ENCODE measurements around the gene GPSM1. TPM values are rescaled to one million over a fixed set of nuclear protein-coding genes. Genes with fewer than 3 reads are reported as not detected.

Gene GPSM1
- total RNA-seq, 1 experiment from 2014 or later: 26.9 TPM

DNA sequence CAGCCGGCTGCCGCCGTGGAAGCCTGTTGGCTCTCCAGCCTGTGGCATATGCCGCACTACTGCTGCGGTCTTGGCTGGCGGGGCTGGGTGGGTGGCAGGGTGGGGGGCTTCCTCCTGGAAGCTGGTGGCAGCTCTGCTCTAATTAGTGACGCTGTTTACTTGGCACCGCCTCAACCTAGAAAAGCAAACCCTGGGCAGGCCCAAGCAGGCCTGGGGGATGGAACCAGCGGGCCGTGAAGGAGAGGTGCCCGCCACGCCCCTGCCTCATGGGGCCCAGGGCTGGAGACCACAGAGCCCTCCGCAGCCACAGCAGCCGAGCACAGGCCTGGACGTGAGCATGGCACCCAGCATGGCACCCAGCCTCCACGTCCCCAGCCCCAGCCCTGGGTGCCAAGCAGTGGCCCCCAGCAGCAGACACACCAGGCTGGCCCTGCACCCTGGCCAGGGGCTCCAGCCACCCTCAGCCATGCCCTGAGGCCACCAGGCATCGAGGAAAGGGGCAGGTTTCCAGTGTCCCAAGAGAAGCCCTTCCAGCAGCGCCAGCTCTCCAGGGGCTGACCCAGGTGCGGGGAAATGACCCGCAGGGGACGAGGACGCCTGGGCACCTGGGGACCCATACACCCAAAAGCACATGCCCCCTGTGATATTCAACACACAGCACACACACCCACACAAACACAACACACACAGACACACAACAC lies 18.1 kb upstream of the GPSM1 start:
- no peaks in the 10 kb centered on the region for H3K9me2 ChIP-seq (replicated peaks; ENCODE audit: low read length)
- POLR2A ChIA-PET (ENCODE audit: unreplicated experiment): no interaction called here
- CTCF ChIA-PET: no interaction called here

DNA sequence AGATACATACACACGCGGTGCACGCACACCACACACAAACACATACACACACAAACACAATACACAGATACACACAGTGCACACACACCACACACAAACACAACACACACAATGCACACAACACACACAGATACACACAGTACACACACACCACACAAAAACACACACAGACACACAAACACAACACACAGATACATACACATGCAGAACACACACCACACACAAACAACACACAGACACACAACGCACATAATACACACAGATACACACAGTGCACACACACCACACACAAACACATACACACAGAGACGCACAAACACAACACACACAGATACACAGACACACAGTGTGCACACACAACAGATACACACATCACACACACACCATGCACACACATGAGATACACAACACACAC lies 17.5 kb upstream of the GPSM1 start:
- intact Hi-C loops (cut with micrococcal nuclease): no loop called here
- no TSS peak for BruUV-seq (replicated peaks)

More for the DNA sequence above, 18.1 kb upstream of the GPSM1 start:
- DNase-seq: no peak
- H3K27ac ChIP-seq (ENCODE audit: low read length): no peak overlapping the region
- no peak overlapping the region for H3K9ac ChIP-seq (ENCODE audit: low read length)
- no peak for ATAC-seq
- intact Hi-C loops (cut with micrococcal nuclease): no loop called here
- TF ChIP-seq, protein P1, sequence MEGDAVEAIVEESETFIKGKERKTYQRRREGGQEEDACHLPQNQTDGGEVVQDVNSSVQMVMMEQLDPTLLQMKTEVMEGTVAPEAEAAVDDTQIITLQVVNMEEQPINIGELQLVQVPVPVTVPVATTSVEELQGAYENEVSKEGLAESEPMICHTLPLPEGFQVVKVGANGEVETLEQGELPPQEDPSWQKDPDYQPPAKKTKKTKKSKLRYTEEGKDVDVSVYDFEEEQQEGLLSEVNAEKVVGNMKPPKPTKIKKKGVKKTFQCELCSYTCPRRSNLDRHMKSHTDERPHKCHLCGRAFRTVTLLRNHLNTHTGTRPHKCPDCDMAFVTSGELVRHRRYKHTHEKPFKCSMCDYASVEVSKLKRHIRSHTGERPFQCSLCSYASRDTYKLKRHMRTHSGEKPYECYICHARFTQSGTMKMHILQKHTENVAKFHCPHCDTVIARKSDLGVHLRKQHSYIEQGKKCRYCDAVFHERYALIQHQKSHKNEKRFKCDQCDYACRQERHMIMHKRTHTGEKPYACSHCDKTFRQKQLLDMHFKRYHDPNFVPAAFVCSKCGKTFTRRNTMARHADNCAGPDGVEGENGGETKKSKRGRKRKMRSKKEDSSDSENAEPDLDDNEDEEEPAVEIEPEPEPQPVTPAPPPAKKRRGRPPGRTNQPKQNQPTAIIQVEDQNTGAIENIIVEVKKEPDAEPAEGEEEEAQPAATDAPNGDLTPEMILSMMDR (conservative IDR thresholded peaks at IDR 0.05; ENCODE audit: low read depth, low read length): no peak
- no peak for TF ChIP-seq EZH2phosphoT487 (IDR thresholded peaks at IDR 0.05; ENCODE audit: borderline replicate concordance, low read length)
- no peak for TF ChIP-seq EZH2 (IDR thresholded peaks at IDR 0.05; ENCODE audit: low read length, unreplicated experiment)
- H3K4me3 ChIP-seq (ENCODE audit: low read length): no peak overlapping the region
- H3K4me2 ChIP-seq (ENCODE audit: low read length): no peak overlapping the region
- no peak overlapping the region for H2AFZ ChIP-seq (ENCODE audit: low read length)
- no peaks in the 10 kb centered on the region for H3K36me3 ChIP-seq (ENCODE audit: low read depth, low read length)
- H3K27me3 ChIP-seq (ENCODE audit: low read length): no peaks in the 10 kb centered on the region
- no TSS peak for BruUV-seq (replicated peaks)
- H3F3A ChIP-seq (ENCODE audit: low read length, unreplicated experiment): no peaks in the 10 kb centered on the region
- no peaks in the 10 kb centered on the region for H4K20me1 ChIP-seq (ENCODE audit: low read length)
- H3K79me2 ChIP-seq (ENCODE audit: low read length): no peaks in the 10 kb centered on the region
- H3K9me3 ChIP-seq (ENCODE audit: low read length): no peaks in the 10 kb centered on the region
- no peaks in the 10 kb centered on the region for H3K4me1 ChIP-seq (ENCODE audit: insufficient read depth, low read length)

More for the DNA sequence above, 17.5 kb upstream of the GPSM1 start:
- DNase-seq (no peak), ATAC-seq (no peak)
- TF ChIP-seq, protein P1 (conservative IDR thresholded peaks at IDR 0.05; ENCODE audit: low read depth, low read length): no peak
- no peak for TF ChIP-seq EZH2 (IDR thresholded peaks at IDR 0.05; ENCODE audit: low read length, unreplicated experiment)
- no peaks in the 10 kb centered on the region for H4K20me1 ChIP-seq (ENCODE audit: low read length)
- H3K4me3 ChIP-seq (ENCODE audit: low read length): no peak overlapping the region
- H3K9me3 ChIP-seq (ENCODE audit: low read length): no peaks in the 10 kb centered on the region
- no peaks in the 10 kb centered on the region for H3K36me3 ChIP-seq (ENCODE audit: low read depth, low read length)
- no peak overlapping the region for H2AFZ ChIP-seq (ENCODE audit: low read length)
- H3F3A ChIP-seq (ENCODE audit: low read length, unreplicated experiment): no peaks in the 10 kb centered on the region
- no peak overlapping the region for H3K9ac ChIP-seq (ENCODE audit: low read length)
- no peak overlapping the region for H3K27ac ChIP-seq (ENCODE audit: low read length)
- H3K79me2 ChIP-seq (ENCODE audit: low read length): no peaks in the 10 kb centered on the region
- no peak overlapping the region for H3K4me2 ChIP-seq (ENCODE audit: low read length)
- H3K4me1 ChIP-seq (ENCODE audit: insufficient read depth, low read length): no peaks in the 10 kb centered on the region
- CTCF ChIA-PET: no interaction called here
- no peaks in the 10 kb centered on the region for H3K9me2 ChIP-seq (replicated peaks; ENCODE audit: low read length)
- no peaks in the 10 kb centered on the region for H3K27me3 ChIP-seq (ENCODE audit: low read length)
- POLR2A ChIA-PET (ENCODE audit: unreplicated experiment): no interaction called here

Data from PC-3 (cell line).